Measurements from ENCODE around the gene UBE2E1. TPM values are rescaled to one million over a fixed set of nuclear protein-coding genes. Genes with fewer than 3 reads are reported as not detected.

UBE2E1 gene
- total and polyA plus RNA-seq, 2 donors (not counting 1 experiment from before 2014, with no cell fraction given) = 129 to 174 TPM

DNA sequence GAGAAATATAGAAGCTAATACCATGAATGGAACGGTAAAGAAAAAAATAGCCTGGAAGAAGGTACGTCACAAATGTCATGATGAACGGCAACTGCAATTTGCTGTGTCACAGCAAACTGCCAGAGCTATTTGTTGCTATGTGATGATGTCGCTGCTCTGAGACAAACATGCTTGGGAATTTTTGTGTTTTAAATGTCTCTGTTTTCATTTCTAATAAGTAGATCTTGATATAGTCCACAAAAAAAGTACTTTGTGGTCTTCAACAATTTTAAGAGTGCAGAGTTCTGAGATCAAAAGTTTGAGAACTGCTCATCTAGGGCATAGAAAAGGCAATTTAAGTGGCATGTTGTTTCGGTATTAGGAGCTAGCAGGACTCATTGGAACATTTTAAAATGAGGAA lies 135.0 kb downstream of the UBE2E1 start:
- Histone ChIP-seq H3K4me2 (ENCODE audit: extremely low read depth, insufficient read depth, low read length) (no peak overlapping the region), H3K9ac (ENCODE audit: insufficient read depth, low read length) (no peak overlapping the region), H4K20me1 (ENCODE audit: control insufficient read depth, extremely low read depth, insufficient read depth, low read length) (no peaks in the 10 kb centered on the region), H3K4me1 (ENCODE audit: control insufficient read depth, extremely low read depth, insufficient read depth, low read length) (peaks cover 3% of the 10 kb centered on the region), H3K9me3 (ENCODE audit: control insufficient read depth, insufficient read depth, low read depth, low read length) (no peaks in the 10 kb centered on the region), H2AFZ (ENCODE audit: low read length) (no peak overlapping the region), H3K79me2 (ENCODE audit: control insufficient read depth, insufficient read depth, low read length) (no peaks in the 10 kb centered on the region), H3K27me3 (ENCODE audit: control insufficient read depth, insufficient read depth, low read length) (no peaks in the 10 kb centered on the region), H3K36me3 (ENCODE audit: control insufficient read depth, insufficient read depth, low read length) (no peaks in the 10 kb centered on the region), H3K4me3 (replicated peaks in 1 of 4; ENCODE audit: control extremely low read depth in 1 of 4, insufficient read depth in 1 of 4, low read depth in 3 of 4, low read length in 4 of 4) (no peak overlapping the region), H3K27ac (ENCODE audit: insufficient read depth, low read length) (no peak overlapping the region)
- no peak for TF ChIP-seq EZH2 (IDR thresholded peaks at IDR 0.05; ENCODE audit: low read length, missing control alignments)
- TF ChIP-seq, protein P1, sequence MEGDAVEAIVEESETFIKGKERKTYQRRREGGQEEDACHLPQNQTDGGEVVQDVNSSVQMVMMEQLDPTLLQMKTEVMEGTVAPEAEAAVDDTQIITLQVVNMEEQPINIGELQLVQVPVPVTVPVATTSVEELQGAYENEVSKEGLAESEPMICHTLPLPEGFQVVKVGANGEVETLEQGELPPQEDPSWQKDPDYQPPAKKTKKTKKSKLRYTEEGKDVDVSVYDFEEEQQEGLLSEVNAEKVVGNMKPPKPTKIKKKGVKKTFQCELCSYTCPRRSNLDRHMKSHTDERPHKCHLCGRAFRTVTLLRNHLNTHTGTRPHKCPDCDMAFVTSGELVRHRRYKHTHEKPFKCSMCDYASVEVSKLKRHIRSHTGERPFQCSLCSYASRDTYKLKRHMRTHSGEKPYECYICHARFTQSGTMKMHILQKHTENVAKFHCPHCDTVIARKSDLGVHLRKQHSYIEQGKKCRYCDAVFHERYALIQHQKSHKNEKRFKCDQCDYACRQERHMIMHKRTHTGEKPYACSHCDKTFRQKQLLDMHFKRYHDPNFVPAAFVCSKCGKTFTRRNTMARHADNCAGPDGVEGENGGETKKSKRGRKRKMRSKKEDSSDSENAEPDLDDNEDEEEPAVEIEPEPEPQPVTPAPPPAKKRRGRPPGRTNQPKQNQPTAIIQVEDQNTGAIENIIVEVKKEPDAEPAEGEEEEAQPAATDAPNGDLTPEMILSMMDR (conservative IDR thresholded peaks at IDR 0.05 in 1 of 2, IDR thresholded peaks at IDR 0.05 in 1 of 2; ENCODE audit: low read depth in 1 of 2, low read length in 2 of 2) = no peak
- DNase-seq (ENCODE audit: low read depth in 2 of 2) = no peak

Other genes with a start within 250 kb of the UBE2E1 start
- 17.8 and 18.2 TPM in 2 replicates for gene NKIRAS1, start 111.0 kb downstream of the UBE2E1 start, total RNA-seq
- gene NKIRAS1, start 111.0 kb downstream of the UBE2E1 start, polyA plus RNA-seq = 13.6 and 15.8 TPM in 2 replicates
- 1,860 and 3,172 TPM in 2 replicates for gene RPL15, start 111.2 kb downstream of the UBE2E1 start, total RNA-seq
- gene RPL15, start 111.2 kb downstream of the UBE2E1 start, polyA plus RNA-seq = 3,646 and 3,720 TPM in 2 replicates
- 55.7 and 85.2 TPM in 2 replicates for gene NR1D2, start 139.3 kb downstream of the UBE2E1 start, total RNA-seq
- gene NR1D2, start 139.3 kb downstream of the UBE2E1 start, polyA plus RNA-seq = 27.7 and 41.5 TPM in 2 replicates

Measured in fibroblast of lung (primary cell).